H1 (cell line): ENCODE results near the gene PEAK1. TPM values are rescaled to one million over a fixed set of nuclear protein-coding genes. Genes with fewer than 3 reads are reported as not detected.

ENCODE experiments used
- ASH2L ChIP-seq: fragments of 200-600, 300-600 bp; sonication (generic); IDR thresholded peaks from one replicate; pipeline ENCODE4 v1.7.1; 2017; ENCODE audit warnings: low read length
- CHD1 ChIP-seq: IDR thresholded peaks from 2 replicates; pipeline ENCODE4 v1.6.1; 2012; ENCODE audit warnings: low read depth, low read length, improper control_type of control experiment
- SIN3A ChIP-seq, 2 experiments: IDR thresholded peaks in 1 of 2; conservative IDR thresholded peaks in 1 of 2; 2 replicates each; pipeline ENCODE4 v1.6.1; 2011 to 2012; ENCODE audit warnings: low read length in 2 of 2, improper control_type of control experiment in 1 of 2, low read depth in 1 of 2, mild to moderate bottlenecking in 1 of 2
- SIX5 ChIP-seq: IDR thresholded peaks from 2 replicates; pipeline ENCODE4 v1.6.1; 2011; ENCODE audit warnings: mild to moderate bottlenecking, low read depth, low read length
- TAF1 ChIP-seq: IDR thresholded peaks from 2 replicates; pipeline ENCODE4 v1.6.1; 2011; ENCODE audit warnings: mild to moderate bottlenecking, low read depth, low read length
- polyA plus RNA-seq, 7 experiments: library from polyadenylated mRNA; depleted of rRNA in 3 of 7; stranded (reverse) in 5 of 7; unstranded in 2 of 7; fragments of >200 nt in 5 of 7; fragments of 200-250 nt in 2 of 7; gene quantifications; 1 replicate in 5 of 7; 2 replicates in 1 of 7; 4 replicates in 1 of 7; pipeline versions ENCODE4 v1.2.1 to v1.2.3, GENCODE V29; 2011 to 2013; ENCODE audit warnings: missing spikeins in 2 of 7, mixed read lengths in 2 of 7
- total RNA-seq: library from RNA; stranded (reverse); fragmentation: NEBNext Ultra II Directional; extraction: Animal tissue kit (Norgen Biotek cat#: 25700); gene quantifications from 2 replicates; pipeline ENCODE4 v1.2.1, GENCODE V29; 2021

The PEAK1 gene
- total and polyA plus RNA-seq, 2 of the 8 experiments (the other 6 are each of a cell fraction or from before 2014, with no cell fraction given) = 8.8 to 44.8 TPM

- TF ChIP-seq ASH2L = no peak
- no peak for TF ChIP-seq SIX5
- TF ChIP-seq TAF1 = no peak
- no peak for TF ChIP-seq CHD1
- no peak for TF ChIP-seq SIN3A (conservative IDR thresholded peaks at IDR 0.05 in 1 of 2, IDR thresholded peaks at IDR 0.05 in 1 of 2; ENCODE audit: low read depth in 1 of 2, low read length in 2 of 2)
Observed at GRCh38 chr15:77064063-77064462, 355.8 kb downstream of the PEAK1 start (continued).
